Kidney (tissue), 14 donors: ENCODE measurements around the gene DDX51. TPM values are rescaled to one million over a fixed set of nuclear protein-coding genes. Genes with fewer than 3 reads are reported as not detected.

ENCODE experiments used
- DNase-seq, 5 donors: peaks; one replicate each; pipeline ENCODE4 v3.0.0-alpha.2; 2013 to 2020
- FAIRE-seq: peaks from 2 replicates; lab custom pipeline; 2012; peaks lifted over from hg19 to GRCh38; lab: Jason Lieb, UNC
- H3K27ac ChIP-seq, 2 donors: one replicate each; pipeline ENCODE4 v1.7.0; 2013; ENCODE audit warnings: low read depth in 2 of 2, low read length in 2 of 2, inconsistent platforms in 1 of 2
- H3K27me3 ChIP-seq: one replicate; pipeline ENCODE4 v1.7.1; 2013; ENCODE audit warnings: low read length, inconsistent platforms; ENCODE audit not compliant: control insufficient read depth, insufficient read depth
- H3K36me3 ChIP-seq, 3 donors: one replicate each; pipeline versions ENCODE4 v1.7.0 to v1.7.1; 2013; ENCODE audit warnings: low read length in 3 of 3, control low read depth in 1 of 3, inconsistent platforms in 1 of 3; ENCODE audit not compliant: insufficient read depth in 3 of 3, control insufficient read depth in 2 of 3
- H3K4me1 ChIP-seq, 3 donors: one replicate each; pipeline versions ENCODE4 v1.7.0 to v1.7.1; 2013; ENCODE audit warnings: low read length in 3 of 3, inconsistent platforms in 1 of 3, low read depth in 1 of 3; ENCODE audit not compliant: control insufficient read depth in 2 of 3, insufficient read depth in 2 of 3
- H3K4me3 ChIP-seq, 3 donors: one replicate each; pipeline versions ENCODE4 v1.7.0 to v1.8.1; 2013; ENCODE audit warnings: low read length in 3 of 3, control low read depth in 1 of 3, inconsistent platforms in 1 of 3
- H3K9ac ChIP-seq, 3 donors: one replicate each; pipeline versions ENCODE4 v1.7.0 to v1.7.1; 2013; ENCODE audit warnings: low read length in 3 of 3, control low read depth in 1 of 3, inconsistent platforms in 1 of 3
- H3K9me3 ChIP-seq, 3 donors: one replicate each; pipeline versions ENCODE4 v1.7.0 to v1.7.1; 2013; ENCODE audit warnings: low read length in 3 of 3, control low read depth in 1 of 3, inconsistent platforms in 1 of 3; ENCODE audit not compliant: control insufficient read depth in 2 of 3, insufficient read depth in 1 of 3
- CTCF ChIP-seq: IDR thresholded peaks from 3 replicates; pipeline ENCODE4 v1.5.1; 2012; ENCODE audit warnings: mild to moderate bottlenecking, moderate library complexity, borderline replicate concordance; ENCODE audit not compliant: insufficient read depth; ENCODE audit errors: extremely low read depth
- intact Hi-C: fragments of 100-400 bp; cut with DNase I; formaldehyde crosslinking; loops from one replicate; pipeline ENCODE4 v1.11.1; 2022
- polyA plus RNA-seq: library from polyadenylated mRNA; stranded (reverse); fragments of 350-450 nt; fragmentation: Illumina TruSeq; extraction: RNeasy Lipid Tissue Mini Kit (QIAGEN cat#74804); gene quantifications from one replicate; pipeline ENCODE4 v1.2.3, GENCODE V29; 2014; ENCODE audit warnings: low read depth, low replicate concordance; ENCODE audit not compliant: insufficient read depth
- total RNA-seq: library from RNA; stranded (reverse); fragmentation: NEBNext Ultra II Directional; extraction: Animal tissue kit (Norgen Biotek cat#: 25700); gene quantifications from one replicate; pipeline ENCODE4 v1.2.1, GENCODE V29; 2021
- donor health status: control.
- donor health status: control.
- donor health status: control.
- donor health status: control.
- donor health status: control.
- donor health status: DM: yes; HTN: yes; CAD: no.
- donor health status: Normal renal cell carcinoma (clear cell type).

The DDX51 gene
- total and polyA plus RNA-seq, 2 donors from 2014 or later = 10.3 to 19.6 TPM

- H3K36me3 ChIP-seq = no peaks in the 10 kb centered on the region
- peak in 2 of 5 donors; percentile 55 to 77 for DNase-seq
- H3K27ac ChIP-seq = no peak overlapping the region
- no peak for TF ChIP-seq CTCF
- H3K4me3 ChIP-seq = no peak overlapping the region
- H3K4me1 ChIP-seq = no peaks in the 10 kb centered on the region
- H3K27me3 ChIP-seq = no peaks in the 10 kb centered on the region
- no peaks in the 10 kb centered on the region for H3K9me3 ChIP-seq
- no peak overlapping the region for H3K9ac ChIP-seq
- no peak for FAIRE-seq
- intact Hi-C loops = no loop called here
These were observed 25.3 kb upstream of the DDX51 start for GRCh38 chr12:132169376-132169775.

- Histone ChIP-seq H3K9ac (no peak overlapping the region), H3K4me1 (no peaks in the 10 kb centered on the region), H3K27ac (no peak overlapping the region), H3K36me3 (no peaks in the 10 kb centered on the region), H3K9me3 (no peaks in the 10 kb centered on the region), H3K4me3 (no peak overlapping the region), H3K27me3 (no peaks in the 10 kb centered on the region)
- FAIRE-seq (no peak), DNase-seq (peak in 2 of 5 donors; percentile 49 to 70)
- intact Hi-C loops = no loop called here
- TF ChIP-seq CTCF = no peak
These were observed 24.4 kb upstream of the DDX51 start for GRCh38 chr12:132168311-132169031.

GRCh38 chr12:132167611-132168310 lies 23.6 kb upstream of the DDX51 start:
- H3K4me1 ChIP-seq = peaks cover 0 to 6% (median 0%) of the 10 kb centered on the region in 3 donors
- H3K9me3 ChIP-seq = no peaks in the 10 kb centered on the region
- DNase-seq (peak in 2 of 5 donors; percentile 63 to 73), FAIRE-seq (no peak)
- H3K27me3 ChIP-seq = no peaks in the 10 kb centered on the region
- TF ChIP-seq CTCF = no peak
- no peak overlapping the region for H3K9ac ChIP-seq
- H3K4me3 ChIP-seq = no peak overlapping the region
- no peak overlapping the region for H3K27ac ChIP-seq
- no peaks in the 10 kb centered on the region for H3K36me3 ChIP-seq
- intact Hi-C loops = no loop called here
